PC-9 (cell line): ENCODE results near the gene HPDL.

ENCODE experiments used
- CTCF ChIP-seq: fragments of 200-600 bp; sonication (generic); conservative IDR thresholded peaks from 2 replicates; pipeline ENCODE4 v1.6.1; 2017; ENCODE audit warnings: mixed run types, antibody characterized with exemption, mild to moderate bottlenecking, moderate library complexity
- EZH2 ChIP-seq: fragments of 200-600 bp; sonication (generic); IDR thresholded peaks from 2 replicates; pipeline ENCODE4 v1.8.0; 2017; ENCODE audit warnings: antibody characterized with exemption, low read depth

DNA sequence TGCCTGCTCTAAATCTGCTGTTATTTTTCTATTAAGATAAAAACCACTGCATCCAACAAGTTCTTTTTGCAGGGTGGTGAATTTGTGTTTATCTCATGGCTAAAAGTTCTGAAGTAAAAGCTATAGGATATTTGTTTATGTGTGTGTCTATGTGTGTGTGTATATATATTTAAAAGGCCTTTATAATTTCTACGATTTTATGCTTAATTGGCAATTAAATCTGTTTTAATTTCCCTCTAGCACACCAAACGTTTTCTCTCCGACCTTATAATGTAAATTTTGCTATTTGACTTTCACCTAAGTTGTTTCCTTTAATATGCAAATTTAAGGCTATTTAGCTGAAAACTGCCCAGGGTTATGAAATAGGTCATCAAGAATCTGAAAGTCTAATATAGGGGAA is 19.8 kb upstream of the HPDL start:
- TF ChIP-seq EZH2 (no peak), CTCF (no peak)
